Immature natural killer cell (primary cell): ENCODE measurements around the gene VPREB3. TPM values are rescaled to one million over a fixed set of nuclear protein-coding genes. Genes with fewer than 3 reads are reported as not detected.

Experiments used
- DNase-seq, 3 donors: peaks; one replicate each; pipeline ENCODE4 v3.0.0; 2022; ENCODE audit warnings: mixed read lengths in 1 of 3
- H3K27ac Mint-ChIP-seq, 6 donors: one replicate each; pipeline ENCODE4 v1.8.0; 2020; ENCODE audit warnings: mixed read lengths in 6 of 6, mild to moderate bottlenecking in 5 of 6, inconsistent platforms in 4 of 6, moderate library complexity in 3 of 6
- H3K27me3 Mint-ChIP-seq, 3 donors: one replicate each; pipeline ENCODE4 v1.8.0; 2020 to 2021; ENCODE audit warnings: low read depth in 3 of 3, mild to moderate bottlenecking in 3 of 3, mixed read lengths in 3 of 3, moderate library complexity in 3 of 3, inconsistent platforms in 1 of 3
- H3K36me3 Mint-ChIP-seq, 3 donors: one replicate each; pipeline ENCODE4 v1.8.0; 2020; ENCODE audit warnings: mixed read lengths in 3 of 3, inconsistent platforms in 2 of 3, mild to moderate bottlenecking in 2 of 3
- H3K4me1 Mint-ChIP-seq, 2 donors: one replicate each; pipeline ENCODE4 v1.8.0; 2020; ENCODE audit warnings: inconsistent platforms in 2 of 2, mild to moderate bottlenecking in 2 of 2, mixed read lengths in 2 of 2, moderate library complexity in 1 of 2
- H3K4me3 Mint-ChIP-seq, 5 donors: one replicate each; pipeline ENCODE4 v1.8.0; 2020; ENCODE audit warnings: mild to moderate bottlenecking in 5 of 5, mixed read lengths in 5 of 5, inconsistent platforms in 3 of 5, moderate library complexity in 3 of 5
- H3K9me3 Mint-ChIP-seq, 6 donors: one replicate each; pipeline ENCODE4 v1.8.0; 2020; ENCODE audit warnings: mild to moderate bottlenecking in 6 of 6, mixed read lengths in 6 of 6, inconsistent platforms in 4 of 6, moderate library complexity in 3 of 6
- polyA plus RNA-seq, 3 donors: library from polyadenylated mRNA; unstranded; fragments of 300-500 nt; fragmentation: Illumina TruSeq; gene quantifications; one replicate each; pipeline ENCODE4 v1.2.3, GENCODE V29; 2021

VPREB3 gene
- polyA plus RNA-seq, 3 donors from 2014 or later = 1.3 TPM; not detected in 2

GRCh38 chr22:23720855-23721254 lies 33.4 kb downstream of the VPREB3 start:
- DNase-seq = no peak
- Mint-ChIP-seq H3K4me1 (peaks cover 10% of the 10 kb centered on the region in 2 donors), H3K27me3 (peaks cover 2 to 7% (median 4%) of the 10 kb centered on the region in 3 donors), H3K4me3 (no peak overlapping the region), H3K27ac (no peak overlapping the region), H3K9me3 (no peaks in the 10 kb centered on the region), H3K36me3 (no peaks in the 10 kb centered on the region)

GRCh38 chr22:23718371-23719165 lies 35.7 kb downstream of the VPREB3 start:
- peaks cover 2 to 5% (median 2%) of the 10 kb centered on the region in 3 donors for H3K27me3 Mint-ChIP-seq
- peak overlapping the region in 5 of 6 donors; percentile 22 to 70 (median 37) for H3K27ac Mint-ChIP-seq
- peaks cover 4 to 7% (median 6%) of the 10 kb centered on the region in 3 donors for H3K36me3 Mint-ChIP-seq
- no peaks in the 10 kb centered on the region for H3K9me3 Mint-ChIP-seq
- peak overlapping the region in 3 of 5 donors; percentile 38 to 53 (median 40) for H3K4me3 Mint-ChIP-seq
- peaks cover 25% of the 10 kb centered on the region in 2 donors for H3K4me1 Mint-ChIP-seq
- no peak for DNase-seq

- DNase-seq = peak; percentile 82 to 84 (median 83)
- Mint-ChIP-seq H3K27ac (peak overlapping the region; percentile 80 to 92 (median 88)), H3K27me3 (peaks cover 0 to 5% (median 2%) of the 10 kb centered on the region in 3 donors), H3K9me3 (no peaks in the 10 kb centered on the region), H3K4me3 (peak overlapping the region; percentile 73 to 86 (median 81)), H3K4me1 (peaks cover 25% of the 10 kb centered on the region in 2 donors), H3K36me3 (peaks cover 4 to 14% (median 6%) of the 10 kb centered on the region in 3 donors)
Observed at GRCh38 chr22:23716811-23717801, 37.1 kb downstream of the VPREB3 start.

- H3K9me3 Mint-ChIP-seq = no peaks in the 10 kb centered on the region
- H3K4me3 Mint-ChIP-seq = peak overlapping the region; percentile 73 to 86 (median 81)
- peaks cover 25 to 31% of the 10 kb centered on the region in 2 donors for H3K4me1 Mint-ChIP-seq
- DNase-seq = peak; percentile 26 to 36 (median 35)
- H3K27me3 Mint-ChIP-seq = peaks cover 0 to 2% (median under 1%) of the 10 kb centered on the region in 3 donors
- H3K27ac Mint-ChIP-seq = peak overlapping the region; percentile 77 to 83 (median 80)
- peaks cover 7 to 21% (median 9%) of the 10 kb centered on the region in 3 donors for H3K36me3 Mint-ChIP-seq
Observed at GRCh38 chr22:23715806-23716375, 38.3 kb downstream of the VPREB3 start.

GRCh38 chr22:23714596-23715578 lies 39.3 kb downstream of the VPREB3 start:
- DNase-seq = no peak
- Mint-ChIP-seq H3K4me1 (peaks cover 25 to 35% of the 10 kb centered on the region in 2 donors), H3K27me3 (peaks cover 0 to 2% (median 0%) of the 10 kb centered on the region in 3 donors), H3K9me3 (no peaks in the 10 kb centered on the region), H3K4me3 (peak overlapping the region; percentile 59 to 86 (median 81)), H3K27ac (peak overlapping the region; percentile 77 to 83 (median 80)), H3K36me3 (peaks cover 16 to 31% (median 16%) of the 10 kb centered on the region in 3 donors)

- H3K9me3 Mint-ChIP-seq = no peaks in the 10 kb centered on the region
- peaks cover 0 to 3% (median 0%) of the 10 kb centered on the region in 3 donors for H3K27me3 Mint-ChIP-seq
- DNase-seq = no peak
- H3K27ac Mint-ChIP-seq = peak overlapping the region; percentile 16 to 82 (median 64)
- H3K4me3 Mint-ChIP-seq = peak overlapping the region in 3 of 5 donors; percentile 1 to 81 (median 29)
- peaks cover 19 to 41% (median 23%) of the 10 kb centered on the region in 3 donors for H3K36me3 Mint-ChIP-seq
- peaks cover 25 to 35% of the 10 kb centered on the region in 2 donors for H3K4me1 Mint-ChIP-seq
Observed at GRCh38 chr22:23713696-23714595, 40.3 kb downstream of the VPREB3 start.

- no peaks in the 10 kb centered on the region for H3K9me3 Mint-ChIP-seq
- no peak overlapping the region for H3K4me3 Mint-ChIP-seq
- H3K4me1 Mint-ChIP-seq = peaks cover 22 to 31% of the 10 kb centered on the region in 2 donors
- peaks cover 0 to 3% (median 0%) of the 10 kb centered on the region in 3 donors for H3K27me3 Mint-ChIP-seq
- DNase-seq = no peak
- peaks cover 26 to 55% (median 36%) of the 10 kb centered on the region in 3 donors for H3K36me3 Mint-ChIP-seq
- no peak overlapping the region for H3K27ac Mint-ChIP-seq
Observed at GRCh38 chr22:23712256-23712655, 42.0 kb downstream of the VPREB3 start.

GRCh38 chr22:23709107-23709506 lies 45.1 kb downstream of the VPREB3 start:
- Mint-ChIP-seq H3K36me3 (peaks cover 45 to 80% (median 59%) of the 10 kb centered on the region in 3 donors), H3K27me3 (peaks cover 0 to 2% (median 0%) of the 10 kb centered on the region in 3 donors), H3K27ac (peak overlapping the region in 2 of 6 donors; percentile 10 to 62), H3K4me3 (no peak overlapping the region), H3K4me1 (peaks cover 20 to 40% of the 10 kb centered on the region in 2 donors), H3K9me3 (no peaks in the 10 kb centered on the region)
- DNase-seq = no peak

- peak overlapping the region in 2 of 6 donors; percentile 11 to 18 for H3K27ac Mint-ChIP-seq
- peaks cover 21 to 42% of the 10 kb centered on the region in 2 donors for H3K4me1 Mint-ChIP-seq
- H3K27me3 Mint-ChIP-seq = peaks cover 0 to 2% (median 0%) of the 10 kb centered on the region in 3 donors
- H3K36me3 Mint-ChIP-seq = peaks cover 41 to 81% (median 58%) of the 10 kb centered on the region in 3 donors
- no peak for DNase-seq
- no peaks in the 10 kb centered on the region for H3K9me3 Mint-ChIP-seq
- H3K4me3 Mint-ChIP-seq = no peak overlapping the region
Observed at GRCh38 chr22:23708270-23708669, 46.0 kb downstream of the VPREB3 start.

GRCh38 chr22:23705358-23705757 lies 48.9 kb downstream of the VPREB3 start:
- no peak for DNase-seq
- no peaks in the 10 kb centered on the region for H3K9me3 Mint-ChIP-seq
- H3K4me1 Mint-ChIP-seq = peaks cover 25 to 52% of the 10 kb centered on the region in 2 donors
- H3K36me3 Mint-ChIP-seq = peaks cover 51 to 88% (median 65%) of the 10 kb centered on the region in 3 donors
- peaks cover 0 to 2% (median 0%) of the 10 kb centered on the region in 3 donors for H3K27me3 Mint-ChIP-seq
- H3K4me3 Mint-ChIP-seq = no peak overlapping the region
- H3K27ac Mint-ChIP-seq = peak overlapping the region in 5 of 6 donors; percentile 19 to 86 (median 69)

GRCh38 chr22:23704829-23705228 lies 49.4 kb downstream of the VPREB3 start:
- DNase-seq = no peak
- peak overlapping the region; percentile 19 to 86 (median 65) for H3K27ac Mint-ChIP-seq
- H3K27me3 Mint-ChIP-seq = peaks cover 0 to 2% (median 0%) of the 10 kb centered on the region in 3 donors
- peaks cover 28 to 52% of the 10 kb centered on the region in 2 donors for H3K4me1 Mint-ChIP-seq
- peaks cover 52 to 88% (median 65%) of the 10 kb centered on the region in 3 donors for H3K36me3 Mint-ChIP-seq
- no peaks in the 10 kb centered on the region for H3K9me3 Mint-ChIP-seq
- H3K4me3 Mint-ChIP-seq = peak overlapping the region in 1 of 5 donors; percentile 5
